CD4-positive, alpha-beta T cell (primary cell): Measurements from ENCODE around the gene INTS6. TPM values are rescaled to one million over a fixed set of nuclear protein-coding genes. Genes with fewer than 3 reads are reported as not detected.

Experiments
- ATAC-seq: fragments of 200-7000 bp; cut with Tn5 transposase; one replicate; pipeline ENCODE4 v1.10.0; 2022; ENCODE audit warnings: mild to moderate bottlenecking; ENCODE audit not compliant: poor library complexity
- CTCF ChIA-PET: fragments of 350-600 bp; sonication (Branson Sonifier 250); formaldehyde crosslinking; loops from one replicate; lab custom pipeline; 2021; ENCODE audit warnings: antibody characterized with exemption, inconsistent platforms; lab: Charles Lee
- POLR2A ChIA-PET: fragments of 350-600 bp; sonication (Branson Sonifier 250); formaldehyde crosslinking; loops from one replicate; lab custom pipeline; 2021; ENCODE audit warnings: antibody characterized with exemption, inconsistent platforms; lab: Charles Lee
- DNase-seq, 14 experiments: peaks; one replicate each; pipeline ENCODE4 v3.0.0-alpha.2; 2013 to 2020; ENCODE audit warnings: mixed read lengths in 2 of 14
- H3K27ac ChIP-seq, 2 donors: one replicate each; pipeline versions ENCODE4 v1.5.1 to v1.7.0; 2013; ENCODE audit warnings: low read length in 2 of 2, low read depth in 1 of 2, mild to moderate bottlenecking in 1 of 2
- H3K27me3 ChIP-seq, 2 experiments: 1 replicate in 1 of 2; 2 replicates in 1 of 2; pipeline versions ENCODE4 v1.6.1 to v1.7.0; 2013; ENCODE audit warnings: low read length in 2 of 2, control low read depth in 1 of 2, mild to moderate bottlenecking in 1 of 2, moderate library complexity in 1 of 2; ENCODE audit not compliant: insufficient read depth in 2 of 2, control insufficient read depth in 1 of 2
- H3K36me3 ChIP-seq: one replicate; pipeline ENCODE4 v1.6.1; 2013; ENCODE audit warnings: low read length, control low read depth; ENCODE audit not compliant: insufficient read depth
- H3K4me1 ChIP-seq: one replicate; pipeline ENCODE4 v1.6.1; 2013; ENCODE audit warnings: low read length, control low read depth; ENCODE audit not compliant: insufficient read depth
- H3K4me3 ChIP-seq: one replicate; pipeline ENCODE4 v1.5.1; 2013; ENCODE audit warnings: mild to moderate bottlenecking, low read length, moderate library complexity
- H3K9me3 ChIP-seq, 2 experiments: 1 replicate in 1 of 2; 2 replicates in 1 of 2; pipeline versions ENCODE4 v1.6.1 to v1.7.0; 2013; ENCODE audit warnings: low read length in 2 of 2, mild to moderate bottlenecking in 2 of 2, control low read depth in 1 of 2, moderate library complexity in 1 of 2; ENCODE audit not compliant: control insufficient read depth in 1 of 2, insufficient read depth in 1 of 2
- H3K27ac Mint-ChIP-seq: one replicate; pipeline ENCODE4 v1.8.0; 2020; ENCODE audit warnings: mixed read lengths
- H3K27me3 Mint-ChIP-seq: one replicate; pipeline ENCODE4 v1.8.0; 2021; ENCODE audit warnings: mixed read lengths
- H3K36me3 Mint-ChIP-seq: one replicate; pipeline ENCODE4 v1.8.0; 2021; ENCODE audit warnings: low read depth, mixed read lengths
- H3K4me1 Mint-ChIP-seq: one replicate; pipeline ENCODE4 v1.8.0; 2021; ENCODE audit warnings: low read depth, mixed read lengths
- H3K4me3 Mint-ChIP-seq: one replicate; pipeline ENCODE4 v1.8.0; 2020; ENCODE audit warnings: mild to moderate bottlenecking, mixed read lengths
- H3K9me3 Mint-ChIP-seq: one replicate; pipeline ENCODE4 v1.8.0; 2020; ENCODE audit warnings: mixed read lengths
- intact Hi-C, 2 experiments: fragments of 100-400 bp; cut with DNase I in 1 of 2; cut with micrococcal nuclease in 1 of 2; formaldehyde crosslinking; loops; one replicate each; pipeline versions ENCODE4 v1.15.1 to v1.9.0; 2023 to 2025; cut with DNase I, micrococcal nuclease
- total RNA-seq, 174 experiments: library from RNA in 2 of 174; stranded (reverse) in 2 of 174; gene quantifications; one replicate each; pipeline ENCODE4 v1.2.3 and lab custom pipeline; 2021 to 2026
- TF ChIP-seq, protein P1 (sequence below): fragments of 200-600 bp; IDR thresholded peaks from one replicate; pipeline ENCODE4 v1.8.0; 2022; ENCODE audit warnings: antibody characterized with exemption, mild to moderate bottlenecking

The INTS6 gene
- total RNA-seq, 2 experiments from 2014 or later: 40.8 to 45.8 TPM

DNA sequence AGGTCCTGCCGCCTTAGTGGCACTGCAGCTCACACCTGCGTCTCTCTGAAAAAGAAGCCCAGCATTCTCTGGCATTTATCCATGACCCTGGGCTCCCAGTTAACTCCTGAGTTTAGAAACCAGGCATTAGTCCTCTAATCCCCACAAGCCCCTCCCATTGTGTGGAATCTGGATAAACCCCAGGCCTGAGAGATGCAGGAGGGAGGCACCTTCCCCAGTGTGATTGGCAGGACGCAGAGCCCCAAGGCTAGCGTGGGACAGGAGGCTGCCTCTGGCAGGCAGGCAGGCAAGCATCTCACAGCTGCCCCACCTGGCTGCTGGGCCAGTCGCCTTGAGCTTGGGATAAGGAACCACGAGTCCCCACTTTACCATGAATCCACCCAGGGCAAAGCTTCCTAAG, 124.3 kb downstream of the INTS6 start:
- no peak overlapping the region for H3K27ac ChIP-seq
- no peak overlapping the region for H3K4me3 ChIP-seq
- no peaks in the 10 kb centered on the region for H3K27me3 ChIP-seq
- ChIA-PET CTCF (no interaction called here), POLR2A (no interaction called here)
- TF ChIP-seq, protein P1, sequence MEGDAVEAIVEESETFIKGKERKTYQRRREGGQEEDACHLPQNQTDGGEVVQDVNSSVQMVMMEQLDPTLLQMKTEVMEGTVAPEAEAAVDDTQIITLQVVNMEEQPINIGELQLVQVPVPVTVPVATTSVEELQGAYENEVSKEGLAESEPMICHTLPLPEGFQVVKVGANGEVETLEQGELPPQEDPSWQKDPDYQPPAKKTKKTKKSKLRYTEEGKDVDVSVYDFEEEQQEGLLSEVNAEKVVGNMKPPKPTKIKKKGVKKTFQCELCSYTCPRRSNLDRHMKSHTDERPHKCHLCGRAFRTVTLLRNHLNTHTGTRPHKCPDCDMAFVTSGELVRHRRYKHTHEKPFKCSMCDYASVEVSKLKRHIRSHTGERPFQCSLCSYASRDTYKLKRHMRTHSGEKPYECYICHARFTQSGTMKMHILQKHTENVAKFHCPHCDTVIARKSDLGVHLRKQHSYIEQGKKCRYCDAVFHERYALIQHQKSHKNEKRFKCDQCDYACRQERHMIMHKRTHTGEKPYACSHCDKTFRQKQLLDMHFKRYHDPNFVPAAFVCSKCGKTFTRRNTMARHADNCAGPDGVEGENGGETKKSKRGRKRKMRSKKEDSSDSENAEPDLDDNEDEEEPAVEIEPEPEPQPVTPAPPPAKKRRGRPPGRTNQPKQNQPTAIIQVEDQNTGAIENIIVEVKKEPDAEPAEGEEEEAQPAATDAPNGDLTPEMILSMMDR: no peak
- Mint-ChIP-seq H3K36me3 (no peaks in the 10 kb centered on the region), H3K4me1 (peaks cover 20% of the 10 kb centered on the region), H3K27me3 (no peaks in the 10 kb centered on the region), H3K27ac (no peak overlapping the region), H3K4me3 (no peak overlapping the region), H3K9me3 (no peaks in the 10 kb centered on the region)
- DNase-seq: no peak
- no peak for ATAC-seq
- intact Hi-C loops: no loop called here
- H3K9me3 ChIP-seq: no peaks in the 10 kb centered on the region
- peaks cover 6% of the 10 kb centered on the region for H3K4me1 ChIP-seq
- H3K36me3 ChIP-seq: no peaks in the 10 kb centered on the region

DNA sequence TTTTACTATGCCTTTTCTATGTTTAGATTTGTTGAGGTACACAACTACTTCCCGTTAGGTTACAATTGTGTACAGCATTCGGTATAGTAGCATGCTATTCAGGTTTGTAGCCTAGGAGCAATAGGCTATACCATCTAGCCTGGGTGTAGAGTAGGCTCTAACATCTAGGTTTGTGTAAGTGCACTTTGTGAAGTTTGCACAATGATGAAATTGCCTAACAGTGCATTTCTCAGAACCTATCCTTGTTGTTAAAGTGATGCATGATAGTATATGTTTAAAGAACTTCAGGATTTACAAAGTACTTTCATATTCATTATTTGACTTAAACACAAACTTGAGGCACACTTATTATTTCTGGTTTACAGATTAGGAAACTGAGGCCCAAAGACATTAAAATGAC, 124.9 kb downstream of the INTS6 start:
- Mint-ChIP-seq H3K36me3 (no peaks in the 10 kb centered on the region), H3K27me3 (no peaks in the 10 kb centered on the region), H3K27ac (no peak overlapping the region), H3K4me3 (no peak overlapping the region), H3K4me1 (peaks cover 16% of the 10 kb centered on the region), H3K9me3 (no peaks in the 10 kb centered on the region)
- ChIA-PET CTCF (no interaction called here), POLR2A (no interaction called here)
- DNase-seq (no peak), ATAC-seq (no peak)
- Histone ChIP-seq H3K27me3 (no peaks in the 10 kb centered on the region), H3K9me3 (no peaks in the 10 kb centered on the region), H3K4me1 (peaks cover 6% of the 10 kb centered on the region), H3K4me3 (no peak overlapping the region), H3K36me3 (no peaks in the 10 kb centered on the region), H3K27ac (no peak overlapping the region)
- TF ChIP-seq, protein P1: no peak
- intact Hi-C loops: no loop called here

DNA sequence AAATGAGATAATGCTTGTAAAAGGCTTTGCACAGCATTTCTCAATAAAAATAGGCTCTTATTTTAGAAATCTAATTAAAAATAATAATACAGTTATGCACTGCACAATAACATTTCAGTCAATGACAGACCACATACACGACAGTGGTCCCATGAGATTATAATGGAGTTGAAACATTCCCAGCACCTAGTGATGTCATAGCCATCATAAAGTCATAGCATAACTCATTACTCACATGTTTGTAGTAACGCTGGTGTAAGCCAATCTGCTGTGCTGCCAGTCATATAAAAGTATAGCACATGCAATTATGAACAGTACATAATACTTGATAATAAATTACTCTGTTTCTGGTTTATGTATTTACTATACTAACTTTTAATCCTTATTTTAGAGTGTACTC, 126.1 kb downstream of the INTS6 start:
- no peaks in the 10 kb centered on the region for H3K27me3 ChIP-seq
- CTCF ChIA-PET: no interaction called here

More for the DNA sequence above, 126.1 kb downstream of the INTS6 start:
- Histone ChIP-seq H3K36me3 (no peaks in the 10 kb centered on the region), H3K27ac (no peak overlapping the region), H3K9me3 (no peaks in the 10 kb centered on the region), H3K4me3 (no peak overlapping the region), H3K4me1 (peaks cover 6% of the 10 kb centered on the region)
- ATAC-seq (no peak), DNase-seq (no peak)
- POLR2A ChIA-PET: no interaction called here
- Mint-ChIP-seq H3K4me3 (no peak overlapping the region), H3K36me3 (no peaks in the 10 kb centered on the region), H3K27me3 (no peaks in the 10 kb centered on the region), H3K27ac (no peak overlapping the region), H3K4me1 (peaks cover 11% of the 10 kb centered on the region), H3K9me3 (no peaks in the 10 kb centered on the region)
- intact Hi-C loops: no loop called here
- TF ChIP-seq, protein P1: no peak
